GM18517 (cell line): ENCODE data around the gene EMCN.
"Not testable (repeated sequence)": the region's sequence is repeated elsewhere in the genome, so short reads cannot be mapped to it uniquely, and the experiment has no call there.

Experiments
- ATAC-seq: cut with Tn5 transposase; IDR thresholded peaks from one replicate; pipeline ENCODE4 v1.9.1; 2021; ENCODE audit warnings: mild to moderate bottlenecking, moderate library complexity; ENCODE audit not compliant: unreplicated experiment

EMCN gene, protein sequence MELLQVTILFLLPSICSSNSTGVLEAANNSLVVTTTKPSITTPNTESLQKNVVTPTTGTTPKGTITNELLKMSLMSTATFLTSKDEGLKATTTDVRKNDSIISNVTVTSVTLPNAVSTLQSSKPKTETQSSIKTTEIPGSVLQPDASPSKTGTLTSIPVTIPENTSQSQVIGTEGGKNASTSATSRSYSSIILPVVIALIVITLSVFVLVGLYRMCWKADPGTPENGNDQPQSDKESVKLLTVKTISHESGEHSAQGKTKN

DNA sequence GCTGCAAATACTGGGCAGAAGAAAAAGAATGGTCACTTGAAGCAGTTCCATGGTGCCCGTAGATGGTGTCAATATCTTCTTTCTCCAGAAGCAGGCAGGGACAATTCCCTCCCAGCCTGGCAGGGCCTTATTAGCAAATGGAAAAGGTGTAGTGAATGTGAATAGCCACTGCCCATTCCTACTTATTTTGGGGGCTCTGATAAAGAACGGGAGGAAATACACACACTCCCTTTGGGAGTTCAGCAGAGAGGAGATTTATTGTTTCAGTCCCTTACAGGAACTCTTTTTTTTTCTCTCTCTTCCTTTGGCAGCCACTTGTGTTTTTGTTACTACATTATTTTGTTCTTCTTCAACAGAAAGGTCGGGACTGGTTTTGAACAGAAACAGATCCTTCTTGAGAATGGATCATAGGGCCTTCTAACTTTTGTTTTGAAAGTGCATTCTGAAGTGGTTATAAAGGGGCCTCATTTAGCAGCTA, at the start of gene EMCN:
Gene EMCN (minus strand): TSS at position 159 of the 478 bp plus-strand sequence. CDS start 108 bp downstream, at position 51.
- ATAC-seq = no peak

GRCh38 chr4:100566396-100566795, 48.6 kb upstream of the EMCN start:
- no peak for ATAC-seq

DNA sequence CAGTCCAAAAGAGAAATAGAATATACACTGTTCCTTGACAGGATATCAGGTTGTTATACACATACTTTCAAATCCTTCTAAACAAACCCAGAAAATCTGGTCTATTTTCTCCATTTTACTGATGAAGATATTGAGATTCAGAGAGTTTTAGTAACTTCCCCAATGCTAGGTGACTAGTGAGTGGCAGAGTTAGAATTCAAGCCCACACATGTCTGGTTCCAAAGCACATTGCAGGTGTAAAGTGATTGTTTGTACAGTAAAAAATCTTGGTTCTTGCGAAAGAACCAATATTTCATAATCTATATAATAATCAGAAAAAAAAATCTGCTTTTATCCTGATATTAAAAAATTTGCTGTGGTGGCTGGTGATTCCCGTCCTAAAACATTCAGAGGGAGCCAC, 39.5 kb upstream of the EMCN start:
- no peak for ATAC-seq

GRCh38 chr4:100555611-100556337, 38.0 kb upstream of the EMCN start:
- no peak for ATAC-seq

- ATAC-seq = no peak
Measured at GRCh38 chr4:100548200-100548560, 30.4 kb upstream of the EMCN start.

GRCh38 chr4:100547541-100548199, 29.8 kb upstream of the EMCN start:
- ATAC-seq = no peak

DNA sequence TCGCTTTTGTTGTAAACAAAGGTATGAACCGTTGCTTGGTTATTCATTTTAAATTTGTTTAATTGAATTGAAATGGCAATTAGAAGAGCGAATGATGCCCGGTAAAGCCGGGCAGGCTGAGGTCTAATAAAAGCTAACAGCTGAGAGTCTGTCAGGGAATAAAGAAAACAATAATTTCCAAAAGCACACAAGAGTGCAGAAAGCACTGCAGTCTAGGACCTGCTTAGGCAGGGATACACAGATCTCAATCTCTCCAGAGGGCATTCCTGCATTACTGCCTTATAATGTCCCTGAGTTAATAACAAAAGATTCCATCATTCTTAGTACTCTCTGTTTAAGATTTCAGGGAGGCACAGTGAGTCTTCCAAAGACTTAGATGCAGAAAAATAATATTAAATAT, 27.6 kb upstream of the EMCN start:
- ATAC-seq = no peak

DNA sequence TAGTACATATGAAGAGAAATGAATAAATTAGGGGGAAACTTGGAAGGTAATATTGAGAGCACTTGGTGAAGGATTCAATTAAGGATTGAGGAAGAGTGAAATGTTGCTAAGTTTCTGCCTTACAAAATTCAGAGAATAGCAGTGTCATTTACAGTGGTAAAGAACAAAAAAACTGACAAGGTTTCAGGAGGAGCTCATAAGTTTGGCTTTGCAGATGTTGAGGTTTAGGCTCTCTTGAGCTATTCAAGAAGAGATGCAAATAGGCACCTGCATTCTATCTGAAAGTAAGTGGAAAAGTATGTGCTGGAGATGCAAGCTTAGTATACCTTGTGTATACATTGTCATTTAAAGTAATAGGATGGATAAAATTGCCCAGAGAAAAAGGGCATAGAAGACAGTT, 22.3 kb upstream of the EMCN start:
- no peak for ATAC-seq

DNA sequence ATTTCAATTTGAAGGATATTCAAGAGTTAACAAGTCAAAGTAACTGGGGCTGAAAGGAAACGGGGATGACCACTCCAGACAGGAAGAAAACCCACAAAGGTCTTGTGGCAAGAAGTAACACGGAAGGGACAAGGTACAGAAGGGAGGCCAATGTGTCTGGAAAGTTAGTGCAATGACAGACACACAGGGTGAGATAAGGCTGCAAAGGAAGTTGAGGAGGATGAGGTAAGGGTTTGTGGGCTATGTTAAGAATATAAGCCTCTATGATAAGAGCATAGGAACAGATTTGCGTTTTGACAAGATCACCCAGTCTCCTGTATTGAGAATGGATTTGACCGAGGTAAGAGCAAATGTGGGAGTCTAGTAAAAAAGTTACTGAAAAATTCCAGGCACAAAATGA, 21.9 kb upstream of the EMCN start:
- no peak for ATAC-seq

- ATAC-seq = no peak
Measured at GRCh38 chr4:100533741-100534140, 15.9 kb upstream of the EMCN start.

- ATAC-seq = not testable (repeated sequence)
Measured at GRCh38 chr4:100530161-100530560, 12.3 kb upstream of the EMCN start.

DNA sequence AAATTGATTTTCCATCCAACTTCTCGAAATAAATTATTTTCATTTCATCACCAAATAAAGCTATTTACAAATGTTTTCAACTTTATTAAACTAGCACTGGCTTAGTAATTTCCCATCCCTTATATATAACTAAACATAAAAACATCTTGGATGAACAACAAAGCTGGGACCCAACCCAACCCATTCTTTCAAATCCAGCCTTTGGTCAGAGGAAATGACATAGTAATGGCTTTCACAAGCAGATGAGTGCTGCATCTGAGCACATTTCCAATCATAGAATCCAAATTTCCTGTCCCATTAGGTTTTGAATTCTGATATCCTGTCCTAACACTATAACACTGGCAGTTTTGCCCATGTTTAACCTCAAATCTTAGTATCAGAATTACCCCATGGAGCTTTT, 7.9 kb upstream of the EMCN start:
- no peak for ATAC-seq

DNA sequence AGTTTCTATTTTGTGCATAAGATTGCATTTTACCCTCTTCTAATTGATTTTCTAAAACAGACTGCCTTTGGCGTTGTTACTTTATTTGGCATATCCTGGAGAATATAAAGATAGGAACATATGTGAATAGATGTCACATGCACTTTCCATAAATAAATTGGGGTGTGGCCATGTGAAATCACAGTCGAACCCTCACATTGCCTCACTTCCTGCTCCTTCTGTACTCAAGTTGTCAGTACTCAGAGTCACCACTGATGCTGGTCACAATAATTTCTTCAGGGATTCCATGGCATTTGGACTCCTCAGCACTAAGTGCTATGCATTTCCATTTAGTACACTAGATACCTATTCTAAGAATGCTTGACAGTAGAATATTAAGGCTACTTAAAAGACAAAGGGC, 1.4 kb upstream of the EMCN start:
- no peak for ATAC-seq

DNA sequence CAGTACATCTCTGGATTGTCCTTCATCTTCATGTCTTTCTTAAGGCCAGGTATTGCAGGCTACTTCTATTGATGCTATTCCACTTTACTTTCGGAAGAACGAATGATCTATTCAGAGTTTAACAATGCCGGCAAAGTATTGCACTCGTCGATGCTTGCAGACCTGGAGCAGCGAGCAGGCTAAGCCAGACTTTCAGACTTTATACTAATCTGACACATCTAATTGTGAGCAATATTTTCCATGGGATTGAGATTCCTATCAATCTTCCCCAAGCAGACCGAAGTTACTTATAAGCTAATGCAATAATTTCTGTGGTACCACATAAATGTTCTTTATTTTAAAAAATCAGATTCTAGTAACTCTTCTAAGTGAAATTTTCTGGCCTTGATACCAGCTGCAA, 1.6 kb downstream of the EMCN start:
- no peak for ATAC-seq

DNA sequence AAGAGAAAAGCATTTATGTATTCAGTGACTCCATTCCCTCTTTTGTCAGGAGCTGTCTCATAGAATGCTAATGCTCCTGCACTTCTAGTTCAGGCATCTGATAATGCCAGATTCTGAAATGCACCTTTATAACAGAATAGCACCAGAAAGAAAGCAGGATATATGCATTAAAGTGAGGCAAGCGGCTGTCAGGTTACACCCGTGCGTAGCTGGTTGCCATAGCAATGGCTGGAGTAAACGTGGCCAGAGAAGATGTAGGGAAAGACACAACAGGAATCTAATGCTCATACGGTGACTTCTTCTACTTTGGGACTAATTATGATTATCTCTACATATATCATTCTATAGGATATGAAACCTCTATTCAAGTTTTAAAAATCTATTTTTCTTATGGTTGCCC, 5.9 kb downstream of the EMCN start:
- no peak for ATAC-seq

- ATAC-seq = no peak
Measured at GRCh38 chr4:100510551-100510950, 7.3 kb downstream of the EMCN start.

- no peak for ATAC-seq
Measured at GRCh38 chr4:100509386-100509785, 8.4 kb downstream of the EMCN start.

DNA sequence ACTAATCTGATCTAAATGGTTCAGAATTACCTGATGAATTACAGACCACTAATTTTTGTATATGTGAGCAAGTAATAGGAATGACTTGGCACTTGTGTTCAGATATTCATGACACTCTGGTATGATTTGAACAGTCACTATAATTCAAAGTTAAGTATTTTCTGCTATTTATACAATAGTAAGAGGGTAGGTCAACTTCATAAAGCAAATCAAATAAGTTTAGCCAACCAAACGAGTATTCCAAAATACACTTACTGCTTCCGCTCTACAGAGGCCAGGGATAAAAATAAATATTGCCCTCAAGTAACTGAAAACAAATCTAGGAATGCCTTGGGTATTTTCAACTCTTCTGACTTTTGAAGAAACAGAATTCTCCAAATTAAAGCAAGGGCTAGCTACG, 9.1 kb downstream of the EMCN start:
- ATAC-seq = no peak

DNA sequence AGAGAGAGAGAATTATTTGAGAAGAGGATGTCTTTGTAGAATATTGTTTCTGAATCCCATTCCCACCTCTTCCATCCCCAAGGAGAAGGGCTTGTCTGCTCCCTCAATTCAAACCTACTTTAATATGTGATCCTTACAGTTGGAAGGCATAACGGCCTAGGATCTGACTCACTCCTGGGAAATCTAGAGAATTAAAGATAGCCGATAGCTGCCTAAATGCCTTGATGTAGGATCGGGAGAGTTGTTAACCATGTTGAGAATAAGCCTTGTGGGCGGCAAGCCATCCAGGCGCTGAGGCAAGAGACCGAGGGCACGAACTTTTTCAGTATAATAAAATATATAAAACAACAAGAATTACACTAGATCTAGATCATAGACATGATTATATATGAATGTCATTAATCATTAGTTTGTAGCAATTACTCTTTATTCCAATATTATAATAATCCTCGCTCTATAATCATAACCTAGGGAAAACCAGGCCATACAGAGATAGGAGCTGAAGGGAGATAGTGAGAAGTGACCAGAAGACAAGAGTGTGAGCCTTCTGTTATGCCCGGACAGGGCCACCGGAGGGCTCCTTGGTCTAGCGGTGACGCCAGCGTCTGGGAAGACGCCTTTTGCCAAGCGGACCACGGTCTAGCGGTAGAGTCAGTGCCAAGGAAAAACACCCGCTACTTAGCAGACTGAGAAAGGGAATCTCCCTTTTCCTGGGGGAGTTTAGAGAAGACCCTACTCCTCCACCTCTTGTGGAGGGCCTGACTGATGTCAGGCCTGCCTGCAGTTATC, 13.5 kb downstream of the EMCN start:
- no peak for ATAC-seq

DNA sequence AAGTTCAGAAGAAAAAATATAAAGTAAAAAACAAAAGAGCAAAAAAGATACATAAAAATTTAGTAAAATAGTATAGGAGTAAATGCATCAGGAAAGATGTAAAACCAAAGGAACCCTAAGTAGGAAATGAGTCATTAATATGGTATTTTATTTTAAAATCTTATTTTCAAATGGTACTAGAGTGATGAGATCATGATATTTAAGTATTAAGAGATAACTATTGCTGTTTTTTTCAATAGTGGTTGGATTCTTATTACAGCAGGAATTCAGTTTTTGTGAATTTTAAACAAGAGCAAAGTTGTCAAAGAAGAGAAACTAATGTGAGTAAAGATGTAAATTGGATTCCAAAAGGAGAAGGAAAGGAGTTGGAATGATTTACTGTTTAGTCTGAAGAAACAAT, 20.0 kb downstream of the EMCN start:
- ATAC-seq = no peak

GRCh38 chr4:100495074-100495473, 22.7 kb downstream of the EMCN start:
- ATAC-seq = no peak
